22Rv1 (cell line): ENCODE data around the gene RNF220.

Experiments used
- CTCF ChIP-seq: fragments of 450-650 bp; IDR thresholded peaks from 2 replicates; pipeline ENCODE4 v1.5.1; 2017; ENCODE audit warnings: mild to moderate bottlenecking
- ZFX ChIP-seq: fragments of 450-650 bp; IDR thresholded peaks from 2 replicates; pipeline ENCODE4 v1.6.1; 2017; ENCODE audit warnings: antibody characterized with exemption, borderline replicate concordance

DNA sequence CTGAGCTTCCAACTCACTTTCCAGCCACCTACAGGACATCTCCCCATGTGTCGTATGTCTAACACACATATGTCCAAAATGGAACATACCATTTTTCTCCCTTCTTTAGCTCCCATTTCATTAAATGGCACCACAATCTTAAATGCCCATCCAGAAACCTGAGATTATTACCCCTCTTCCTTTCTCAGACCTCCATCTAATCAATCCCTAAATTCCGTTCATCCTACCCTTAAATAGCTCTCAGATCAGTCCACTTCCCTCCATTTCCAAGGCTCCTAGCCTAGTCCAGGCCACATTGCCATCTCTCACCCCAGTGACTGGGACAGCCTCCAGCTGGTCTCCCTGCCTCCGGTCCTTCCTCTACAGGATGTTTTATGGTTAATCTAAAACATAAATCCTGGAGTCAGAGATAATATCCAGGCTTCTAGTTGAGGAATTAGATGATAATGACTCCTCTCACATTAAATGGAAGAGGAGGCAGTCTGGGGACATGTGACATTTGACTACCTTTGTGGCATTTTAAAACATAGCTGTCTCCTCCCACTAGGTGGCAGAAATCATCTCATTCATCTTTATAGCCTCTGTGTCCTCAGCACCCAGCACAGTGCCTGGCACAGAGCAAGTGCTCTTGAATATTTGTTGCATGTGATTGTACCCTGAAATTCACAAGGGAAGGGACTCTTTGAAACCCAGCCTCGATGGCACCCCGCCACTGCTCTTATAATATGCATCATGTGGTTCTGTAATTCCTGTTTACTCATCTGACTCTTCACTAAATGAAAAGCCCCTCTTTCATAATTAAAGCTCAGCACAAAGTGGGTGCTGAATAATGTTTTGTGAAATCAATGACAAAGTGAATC lies 166.9 kb downstream of the RNF220 start:
- TF ChIP-seq CTCF (peak; percentile 78), ZFX (no peak)
